Activated naive CD4-positive, alpha-beta T cell treated with Interleukin-2 at 50 U/mL for 16 hours (primary cell): ENCODE measurements around the gene PSMD2.
A peak's percentile ranks its signal among the peaks of the same experiment; 100 is the strongest.
"Not testable (repeated sequence)": the region's sequence is repeated elsewhere in the genome, so short reads cannot be mapped to it uniquely, and the experiment has no call there.

Experiments used
- DNase-seq: peaks from one replicate; pipeline ENCODE4 v3.0.0-alpha.2; 2020

Gene PSMD2

GRCh38 chr3:184321666-184322065 is 22.6 kb downstream of the PSMD2 start:
- no peak for DNase-seq

- no peak for DNase-seq
These were observed 23.9 kb downstream of the PSMD2 start for GRCh38 chr3:184322731-184323487.

GRCh38 chr3:184323696-184324095 is 24.7 kb downstream of the PSMD2 start:
- DNase-seq, result no peak

GRCh38 chr3:184325269-184325668 is 26.2 kb downstream of the PSMD2 start:
- no peak for DNase-seq

GRCh38 chr3:184325715-184326369 is 26.8 kb downstream of the PSMD2 start:
- DNase-seq, result peak; percentile 62

GRCh38 chr3:184327171-184327570 is 28.1 kb downstream of the PSMD2 start:
- no peak for DNase-seq

GRCh38 chr3:184328516-184328915 is 29.5 kb downstream of the PSMD2 start:
- no peak for DNase-seq

GRCh38 chr3:184332370-184333090 is 33.5 kb downstream of the PSMD2 start:
- no peak for DNase-seq

GRCh38 chr3:184333190-184333589 is 34.1 kb downstream of the PSMD2 start:
- no peak for DNase-seq

GRCh38 chr3:184333700-184334099 is 34.7 kb downstream of the PSMD2 start:
- DNase-seq, result no peak

GRCh38 chr3:184334470-184335158 is 35.6 kb downstream of the PSMD2 start:
- peak; percentile 49 for DNase-seq

- no peak for DNase-seq
These were observed 36.2 kb downstream of the PSMD2 start for GRCh38 chr3:184335291-184335660.

- DNase-seq, result peak; percentile 87
These were observed 36.9 kb downstream of the PSMD2 start for GRCh38 chr3:184335661-184336546.

- no peak for DNase-seq
These were observed 37.7 kb downstream of the PSMD2 start for GRCh38 chr3:184336547-184337398.

- no peak for DNase-seq
These were observed 38.3 kb downstream of the PSMD2 start, which contains the start of gene FAM131A for GRCh38 chr3:184337399-184337714. Gene FAM131A (plus strand): TSS chr3:184337600. CDS start chr3:184337631, 31 bp downstream.

GRCh38 chr3:184337981-184338380 is 38.9 kb downstream of the PSMD2 start:
- no peak for DNase-seq

GRCh38 chr3:184338511-184338945 is 39.5 kb downstream of the PSMD2 start:
- no peak for DNase-seq

GRCh38 chr3:184339001-184339400 is 40.0 kb downstream of the PSMD2 start:
- no peak for DNase-seq

GRCh38 chr3:184339451-184340135 is 40.6 kb downstream of the PSMD2 start:
- DNase-seq, result not testable (repeated sequence)

GRCh38 chr3:184341925-184342324 is 42.9 kb downstream of the PSMD2 start:
- no peak for DNase-seq
